GM23338 (cell line): ENCODE results near the gene NRK. TPM values are rescaled to one million over a fixed set of nuclear protein-coding genes. Genes with fewer than 3 reads are reported as not detected.
"Not testable (repeated sequence)": the region's sequence is repeated elsewhere in the genome, so short reads cannot be mapped to it uniquely, and the experiment has no call there.

Source experiments
- ATAC-seq: fragments of 200-7000 bp; cut with Tn5 transposase; 3 replicates; pipeline ENCODE4 v1.9.1; 2020
- DNase-seq: peaks from one replicate; pipeline ENCODE4 v3.0.0-alpha.2; 2015; ENCODE audit warnings: low spot score
- H2AFZ ChIP-seq: fragments of 200-600 bp; sonication (generic); 2 replicates; pipeline ENCODE4 v1.8.0; 2016; ENCODE audit warnings: antibody characterized with exemption, mild to moderate bottlenecking, moderate library complexity
- H3F3A ChIP-seq: fragments of 200-600 bp; sonication (generic); replicated peaks from 2 replicates; pipeline ENCODE4 v1.8.0; 2017; ENCODE audit warnings: antibody characterized with exemption, mixed run types, low read depth
- H3K27ac ChIP-seq: fragments of 200-600 bp; sonication (generic); 2 replicates; pipeline ENCODE4 v1.6.1; 2016; ENCODE audit warnings: low read depth
- H3K27me3 ChIP-seq: fragments of 200-600 bp; sonication (generic); 2 replicates; pipeline ENCODE4 v1.8.0; 2016; ENCODE audit warnings: mild to moderate bottlenecking, mixed run types, moderate library complexity; ENCODE audit not compliant: insufficient read depth
- H3K36me3 ChIP-seq: fragments of 200-600 bp; sonication (generic); 2 replicates; pipeline ENCODE4 v1.8.0; 2016; ENCODE audit warnings: mild to moderate bottlenecking; ENCODE audit not compliant: insufficient read depth
- H3K4me1 ChIP-seq: fragments of 200-600 bp; sonication (generic); 2 replicates; pipeline ENCODE4 v1.8.0; 2016; ENCODE audit warnings: mild to moderate bottlenecking, moderate library complexity; ENCODE audit not compliant: insufficient read depth
- H3K4me2 ChIP-seq: fragments of 200-600 bp; sonication (generic); 2 replicates; pipeline ENCODE4 v1.7.1; 2017; ENCODE audit warnings: mixed run types
- H3K4me3 ChIP-seq: fragments of 200-600 bp; sonication (generic); 2 replicates; pipeline ENCODE4 v1.6.1; 2016; ENCODE audit warnings: mixed run types
- H3K79me2 ChIP-seq: fragments of 200-600 bp; sonication (generic); replicated peaks from 2 replicates; pipeline ENCODE4 v1.8.0; 2017; ENCODE audit warnings: mild to moderate bottlenecking; ENCODE audit not compliant: insufficient read depth
- H3K9me2 ChIP-seq: fragments of 200-600 bp; sonication (generic); 2 replicates; pipeline ENCODE4 v1.8.0; 2017; ENCODE audit not compliant: insufficient read depth
- H4K20me1 ChIP-seq: fragments of 200-600 bp; sonication (generic); replicated peaks from 2 replicates; pipeline ENCODE4 v1.8.0; 2017; ENCODE audit warnings: mild to moderate bottlenecking; ENCODE audit not compliant: insufficient read depth
- H3K27ac Mint-ChIP-seq: 2 replicates; pipeline ENCODE4 v1.8.0; 2020; ENCODE audit warnings: inconsistent platforms, mild to moderate bottlenecking, moderate library complexity, mixed read lengths
- H3K27me3 Mint-ChIP-seq: 3 replicates; pipeline ENCODE4 v1.8.0; 2022; ENCODE audit warnings: low read depth, mild to moderate bottlenecking, moderate library complexity, mixed read lengths, inconsistent platforms; ENCODE audit not compliant: insufficient read depth, poor library complexity
- H3K36me3 Mint-ChIP-seq: 3 replicates; pipeline ENCODE4 v1.8.0; 2021; ENCODE audit warnings: low read depth, mild to moderate bottlenecking, inconsistent platforms, moderate library complexity, mixed read lengths
- H3K4me1 Mint-ChIP-seq: 3 replicates; pipeline ENCODE4 v1.8.0; 2020; ENCODE audit warnings: mild to moderate bottlenecking, inconsistent platforms, mixed read lengths
- H3K4me3 Mint-ChIP-seq: 3 replicates; pipeline ENCODE4 v1.8.0; 2021; ENCODE audit warnings: moderate library complexity, mild to moderate bottlenecking, inconsistent platforms, mixed read lengths
- H3K9me3 Mint-ChIP-seq: 3 replicates; pipeline ENCODE4 v1.8.0; 2020; ENCODE audit warnings: moderate library complexity, mild to moderate bottlenecking, inconsistent platforms, mixed read lengths
- CTCF ChIP-seq, 2 experiments: fragments of 200-600 bp in 1 of 2; sonication (generic) in 1 of 2; conservative IDR thresholded peaks; 2 replicates each; pipeline versions ENCODE4 v1.5.1 to v1.6.1; 2016 to 2017; ENCODE audit warnings: antibody characterized with exemption in 2 of 2, low read depth in 2 of 2, mild to moderate bottlenecking in 2 of 2, moderate library complexity in 1 of 2
- ETS1 ChIP-seq: IDR thresholded peaks from 2 replicates; pipeline ENCODE4 v1.6.1; 2016; ENCODE audit warnings: antibody characterized with exemption
- EZH2 ChIP-seq: fragments of 200-600 bp; sonication (generic); IDR thresholded peaks from one replicate; pipeline ENCODE4 v1.8.0; 2017; ENCODE audit warnings: antibody characterized with exemption, mild to moderate bottlenecking, low read depth; ENCODE audit not compliant: unreplicated experiment
- EZH2phosphoT487 ChIP-seq: fragments of 200-600 bp; sonication (generic); IDR thresholded peaks from one replicate; pipeline ENCODE4 v1.8.1; 2018; ENCODE audit warnings: antibody characterized with exemption; ENCODE audit not compliant: unreplicated experiment
- JUNB ChIP-seq: IDR thresholded peaks from one replicate; pipeline ENCODE4 v1.6.1; 2016; ENCODE audit warnings: antibody characterized with exemption; ENCODE audit not compliant: unreplicated experiment
- NANOG ChIP-seq: IDR thresholded peaks from 2 replicates; pipeline ENCODE4 v1.6.1; 2016; ENCODE audit warnings: antibody characterized with exemption, borderline replicate concordance
- POLR2AphosphoS5 ChIP-seq: IDR thresholded peaks from 2 replicates; pipeline ENCODE4 v1.6.1; 2016; ENCODE audit warnings: antibody characterized with exemption, low read depth
- REST ChIP-seq: IDR thresholded peaks from one replicate; pipeline ENCODE4 v1.6.1; 2018; ENCODE audit warnings: antibody characterized with exemption; ENCODE audit not compliant: unreplicated experiment
- ZNF114 ChIP-seq: fragments of 250-450 bp; sonication (Bioruptor Pico); IDR thresholded peaks from 2 replicates; pipeline ENCODE4 v1.5.0; 2020; ENCODE audit warnings: mild to moderate bottlenecking, moderate library complexity
- ZNF331 ChIP-seq: fragments of 250-450 bp; sonication (Bioruptor Pico); IDR thresholded peaks from 2 replicates; pipeline ENCODE4 v1.5.0; 2020; ENCODE audit warnings: low read depth, mild to moderate bottlenecking, moderate library complexity
- polyA plus RNA-seq: library from polyadenylated mRNA; unstranded; fragments of >200 nt; fragmentation: Nextera tagmentation; extraction: Ambion mirVana; gene quantifications from 2 replicates; pipeline ENCODE4 v1.2.1, GENCODE V29; 2016
- total RNA-seq: library from RNA; depleted of rRNA; stranded (reverse); fragments of >200 nt; shearing (Covaris generic); gene quantifications from 2 replicates; pipeline ENCODE4 v1.2.3, GENCODE V29; 2014

NRK gene
- total and polyA plus RNA-seq, 2 experiments from 2014 or later, result 6.4 to 16.2 TPM

- TF ChIP-seq POLR2AphosphoS5, result no peak
- TF ChIP-seq JUNB, result no peak
- TF ChIP-seq NANOG, result no peak
- TF ChIP-seq EZH2, result no peak
- TF ChIP-seq ETS1, result no peak
- no peak for TF ChIP-seq ZNF331 (CRISPR knock-in tag)
- no peak for TF ChIP-seq EZH2phosphoT487
- no peak for TF ChIP-seq ZNF114 (CRISPR knock-in tag)
- TF ChIP-seq CTCF (conservative IDR thresholded peaks at IDR 0.05; ENCODE audit: low read depth in 2 of 2), result no peak
- no peak for TF ChIP-seq REST
Measured at GRCh38 chrX:106000203-106000602, 177.9 kb downstream of the NRK start (continued).

- H3K4me3 ChIP-seq, H3K4me3 Mint-ChIP-seq, H3K4me1 ChIP-seq, H3F3A ChIP-seq, H3K27me3 Mint-ChIP-seq, H3K79me2 ChIP-seq, H3K27ac Mint-ChIP-seq, H2AFZ ChIP-seq, H3K27ac ChIP-seq, H3K36me3 Mint-ChIP-seq, H3K9me2 ChIP-seq, H3K27me3 ChIP-seq, DNase-seq, H4K20me1 ChIP-seq, H3K4me1 Mint-ChIP-seq, H3K4me2 ChIP-seq, ATAC-seq, H3K36me3 ChIP-seq: not testable (repeated sequence)
- peaks cover 37% of the 10 kb centered on the region for H3K9me3 Mint-ChIP-seq
Measured at GRCh38 chrX:106000609-106001008, 178.3 kb downstream of the NRK start.
